Body of pancreas (tissue), 4 donors: ENCODE measurements around the gene NAGPA. TPM values are rescaled to one million over a fixed set of nuclear protein-coding genes. Genes with fewer than 3 reads are reported as not detected.
A peak's percentile ranks its signal among the peaks of the same experiment; 100 is the strongest.

Experiments
- ATAC-seq: fragments of 150-250 bp; one replicate; pipeline ENCODE4 v1.9.1; 2016
- DNase-seq, 4 donors: peaks; one replicate each; pipeline ENCODE4 v3.0.0-alpha.2; 2019
- H3K27ac ChIP-seq, 4 donors: fragments of 200-600 bp; sonication (generic); 1 replicate in 3 of 4; 2 replicates in 1 of 4; pipeline versions ENCODE4 v1.5.1 to v1.6.1; 2016 to 2019; ENCODE audit warnings: mild to moderate bottlenecking in 1 of 4, mixed read lengths in 1 of 4, moderate library complexity in 1 of 4
- H3K27me3 ChIP-seq, 2 donors: fragments of 200-600 bp; sonication (generic); one replicate each; pipeline ENCODE4 v1.6.0; 2016; ENCODE audit warnings: mild to moderate bottlenecking in 1 of 2
- H3K36me3 ChIP-seq, 2 donors: fragments of 200-600 bp; sonication (generic); replicated peaks in 1 of 2; 2 replicates each; pipeline ENCODE4 v1.5.1; 2016; ENCODE audit warnings: low read depth in 2 of 2; ENCODE audit not compliant: insufficient read depth in 1 of 2
- H3K4me1 ChIP-seq: fragments of 200-600 bp; sonication (generic); one replicate; pipeline ENCODE4 v1.6.0; 2016
- H3K4me3 ChIP-seq, 2 donors: fragments of 200-600 bp; sonication (generic); 1 replicate in 1 of 2; 2 replicates in 1 of 2; pipeline ENCODE4 v1.5.1; 2016 to 2019
- H3K9me3 ChIP-seq, 3 donors: fragments of 200-600 bp; sonication (generic); 1 replicate in 2 of 3; 2 replicates in 1 of 3; pipeline ENCODE4 v1.5.1; 2016
- CTCF ChIP-seq, 7 experiments: fragments of 450-650 bp in 4 of 7; fragments of 200-600 bp in 3 of 7; sonication (generic) in 3 of 7; IDR thresholded peaks; one replicate each; pipeline ENCODE4 v1.5.1; 2016 to 2019; ENCODE audit warnings: antibody characterized with exemption in 7 of 7
- POLR2A ChIP-seq, 3 donors: fragments of 450-650 bp; IDR thresholded peaks; one replicate each; pipeline ENCODE4 v1.6.1; 2016; ENCODE audit warnings: antibody characterized with exemption in 3 of 3, mild to moderate bottlenecking in 2 of 3
- WGBS, 2 donors: methylation state at CpG; one replicate each; pipeline ENCODE4 v1.1.5; 2017; 5-methylcytosine and 5-hydroxymethylcytosine counted together
- intact Hi-C: fragments of 100-400 bp; cut with DNase I; formaldehyde crosslinking; loops from one replicate; pipeline ENCODE4 v1.15.1; 2023
- total RNA-seq, 2 donors: library from RNA; depleted of rRNA; stranded (reverse); fragments of >200 nt; gene quantifications; one replicate each; pipeline ENCODE4 v1.1.0, GENCODE V29; 2016

The NAGPA gene
- total RNA-seq, 2 donors from 2014 or later: 7.9 to 24.6 TPM

DNA sequence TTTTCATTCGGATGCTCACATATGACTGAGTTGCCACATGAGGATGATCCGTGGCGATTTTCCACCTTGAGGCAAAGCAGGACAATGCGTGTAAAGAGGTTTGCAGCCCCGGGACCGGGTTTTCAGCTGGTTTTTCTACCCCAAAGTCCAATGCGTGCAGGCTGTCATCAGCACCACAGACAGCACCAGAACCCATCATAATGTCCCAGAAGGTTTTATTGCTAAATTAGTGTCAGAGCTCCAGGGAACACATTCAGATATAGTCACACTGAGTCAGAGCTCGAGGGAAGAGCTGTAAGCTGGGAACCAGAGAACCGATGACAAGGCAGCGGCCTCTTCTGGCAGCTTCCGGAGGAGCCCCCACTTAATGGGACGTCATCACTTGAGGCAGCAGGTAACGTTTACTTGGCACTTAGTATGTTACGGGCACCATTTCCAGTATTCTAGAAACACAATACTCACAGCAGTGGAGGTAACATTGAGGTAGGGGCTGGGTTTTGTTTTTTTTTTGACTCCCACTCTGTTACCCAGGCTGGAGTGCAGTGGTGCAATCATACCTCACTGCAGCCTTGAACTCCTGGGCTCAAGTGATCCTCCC is 8.9 kb upstream of the NAGPA start:
- intact Hi-C loops: no loop called here
- ATAC-seq (no peak), DNase-seq (no peak)
- Histone ChIP-seq H3K36me3 (no peaks in the 10 kb centered on the region), H3K27ac (no peak overlapping the region), H3K4me1 (no peaks in the 10 kb centered on the region), H3K9me3 (no peaks in the 10 kb centered on the region), H3K4me3 (no peak overlapping the region), H3K27me3 (no peaks in the 10 kb centered on the region)
- WGBS, 2 donors: 63 to 69% methylated on average over 11 to 14 of the region's 14 CpGs
- TF ChIP-seq POLR2A (IDR thresholded peaks at IDR 0.05) (no peak), CTCF (IDR thresholded peaks at IDR 0.05) (no peak)

- intact Hi-C loops: no loop called here
- H3K27me3 ChIP-seq: no peaks in the 10 kb centered on the region
- TF ChIP-seq POLR2A (IDR thresholded peaks at IDR 0.05) (no peak), CTCF (IDR thresholded peaks at IDR 0.05) (no peak)
- ATAC-seq (no peak), DNase-seq (no peak)
- H3K36me3 ChIP-seq: no peaks in the 10 kb centered on the region
- no peak overlapping the region for H3K27ac ChIP-seq
- WGBS, 2 donors: 72 to 75% methylated on average over 12 of the region's 12 CpGs
- no peaks in the 10 kb centered on the region for H3K9me3 ChIP-seq
- peaks cover 6% of the 10 kb centered on the region for H3K4me1 ChIP-seq
- H3K4me3 ChIP-seq: no peak overlapping the region
These were observed 7.9 kb upstream of the NAGPA start for GRCh38 chr16:5041600-5042133.

GRCh38 chr16:5040451-5040850 is 6.7 kb upstream of the NAGPA start:
- 62 to 78% methylated on average over 7 of the region's 7 CpGs for WGBS, 2 donors
- Histone ChIP-seq H3K36me3 (no peaks in the 10 kb centered on the region), H3K4me1 (peaks cover 17% of the 10 kb centered on the region), H3K9me3 (no peaks in the 10 kb centered on the region), H3K27ac (no peak overlapping the region), H3K4me3 (no peak overlapping the region), H3K27me3 (no peaks in the 10 kb centered on the region)
- no peak for DNase-seq
- no peak for ATAC-seq
- intact Hi-C loops: no loop called here
- TF ChIP-seq CTCF (IDR thresholded peaks at IDR 0.05) (no peak), POLR2A (IDR thresholded peaks at IDR 0.05) (no peak)

- H3K27ac ChIP-seq: peak overlapping the region in 3 of 4 donors; percentile 77 to 84 (median 80)
- 50 to 52% methylated on average over 12 of the region's 12 CpGs for WGBS, 2 donors
These were observed 2.8 kb upstream of the NAGPA start for GRCh38 chr16:5036228-5037156.

More at GRCh38 chr16:5036228-5037156, 2.8 kb upstream of the NAGPA start:
- peaks cover 39% of the 10 kb centered on the region for H3K4me1 ChIP-seq
- no peak for ATAC-seq
- no peaks in the 10 kb centered on the region for H3K27me3 ChIP-seq
- peak in 2 of 4 donors; percentile 10 to 24 for DNase-seq
- no peaks in the 10 kb centered on the region for H3K9me3 ChIP-seq
- intact Hi-C loops: no loop called here
- H3K36me3 ChIP-seq: no peaks in the 10 kb centered on the region
- TF ChIP-seq POLR2A (IDR thresholded peaks at IDR 0.05) (no peak), CTCF (IDR thresholded peaks at IDR 0.05) (no peak)
- H3K4me3 ChIP-seq: no peak overlapping the region
